GM19455 (cell line): ENCODE measurements around the gene PATZ1.
"Not testable (repeated sequence)": the region's sequence is repeated elsewhere in the genome, so short reads cannot be mapped to it uniquely, and the experiment has no call there.

Experiments used
- ATAC-seq: cut with Tn5 transposase; IDR thresholded peaks from one replicate; pipeline ENCODE4 v1.9.1; 2021; ENCODE audit not compliant: unreplicated experiment

Gene PATZ1

GRCh38 chr22:31346255-31346732, at the start of gene PATZ1:
PATZ1 (minus strand) TSS chr22:31346346; CDS start chr22:31345602, 744 bp downstream.
- no peak for ATAC-seq

DNA sequence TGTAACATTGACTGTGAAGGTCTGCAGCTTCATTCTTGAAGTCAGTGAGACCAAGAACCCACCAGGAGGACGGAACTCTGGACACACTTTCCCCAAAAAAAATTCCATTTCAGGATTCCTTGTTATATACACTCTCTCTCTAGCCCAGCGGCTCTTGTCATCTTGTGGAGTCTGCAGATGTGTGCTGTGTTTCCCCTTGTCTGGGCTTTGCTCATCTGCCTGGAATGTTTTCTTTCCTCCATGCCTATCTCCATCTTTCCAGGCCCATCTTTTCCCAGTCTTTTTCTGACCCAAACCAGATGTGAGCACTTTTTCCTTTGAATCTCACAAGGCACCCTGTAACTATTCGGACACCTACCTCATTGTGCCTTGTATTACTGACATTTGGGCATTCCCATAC, 48.2 kb upstream of the PATZ1 start:
- no peak for ATAC-seq

GRCh38 chr22:31393893-31394292, 47.7 kb upstream of the PATZ1 start:
- no peak for ATAC-seq

DNA sequence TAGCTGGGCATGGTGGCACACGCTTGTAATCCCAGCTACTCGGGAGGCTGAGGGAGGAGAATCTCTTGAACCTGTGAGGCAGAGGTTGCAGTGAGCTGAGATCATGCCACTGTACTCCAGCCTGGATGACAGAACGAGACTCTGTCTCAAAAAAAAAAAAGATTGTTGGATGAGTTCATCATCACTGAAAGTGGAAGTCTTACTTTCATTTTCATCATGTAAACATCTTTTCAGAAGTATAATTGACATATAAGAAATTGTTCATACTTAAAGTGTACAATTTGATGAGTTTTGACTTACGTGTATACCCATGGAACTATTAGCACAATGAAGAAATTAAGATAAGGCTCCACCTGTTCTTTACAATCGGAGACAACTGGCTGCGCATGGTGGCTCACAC, 32.5 kb upstream of the PATZ1 start:
- ATAC-seq = not testable (repeated sequence)

DNA sequence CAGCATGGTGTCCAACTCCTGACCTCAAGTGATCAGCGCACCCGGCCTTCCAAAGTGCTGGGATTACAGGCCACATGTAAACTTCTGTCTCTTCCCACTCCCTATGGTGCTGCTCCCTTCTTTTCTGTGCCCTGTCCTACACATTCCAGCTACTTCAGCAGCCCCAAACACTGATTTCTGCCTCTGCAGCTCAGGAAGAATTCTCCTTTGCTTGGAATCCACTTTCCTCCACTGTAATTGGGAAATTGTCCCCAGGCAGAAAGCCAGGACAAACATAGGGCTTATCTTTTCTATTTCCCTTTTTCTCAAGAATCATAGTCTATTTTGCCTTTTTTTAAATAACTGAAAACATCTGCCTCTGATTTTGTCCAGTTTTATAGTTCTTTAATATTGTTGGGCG, 32.0 kb upstream of the PATZ1 start:
- ATAC-seq = no peak

DNA sequence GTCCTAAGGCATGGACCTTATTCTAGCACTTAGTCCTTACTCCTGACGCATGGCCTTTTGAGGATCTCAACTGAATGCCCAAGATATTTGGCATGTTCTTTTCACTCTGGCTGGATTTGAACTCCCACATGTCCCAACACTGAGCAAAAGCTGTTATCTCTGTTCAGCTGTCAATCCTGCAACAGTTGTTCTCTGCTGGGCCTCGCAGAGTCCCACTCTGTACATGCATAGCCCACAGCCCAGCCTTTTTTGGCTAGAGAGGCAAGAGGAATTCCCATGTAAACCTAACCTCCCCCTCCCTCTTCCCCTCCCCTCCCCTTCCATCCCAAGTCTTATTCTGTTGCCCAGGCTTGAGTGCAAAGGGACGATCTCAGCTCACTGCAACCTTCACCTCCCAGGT, 31.5 kb upstream of the PATZ1 start:
- no peak for ATAC-seq

- no peak for ATAC-seq
These were observed 21.3 kb upstream of the PATZ1 start for GRCh38 chr22:31367426-31367825.

GRCh38 chr22:31363885-31364465, 17.8 kb upstream of the PATZ1 start:
- no peak for ATAC-seq

- no peak for ATAC-seq
These were observed 15.6 kb upstream of the PATZ1 start for GRCh38 chr22:31361743-31362142.

DNA sequence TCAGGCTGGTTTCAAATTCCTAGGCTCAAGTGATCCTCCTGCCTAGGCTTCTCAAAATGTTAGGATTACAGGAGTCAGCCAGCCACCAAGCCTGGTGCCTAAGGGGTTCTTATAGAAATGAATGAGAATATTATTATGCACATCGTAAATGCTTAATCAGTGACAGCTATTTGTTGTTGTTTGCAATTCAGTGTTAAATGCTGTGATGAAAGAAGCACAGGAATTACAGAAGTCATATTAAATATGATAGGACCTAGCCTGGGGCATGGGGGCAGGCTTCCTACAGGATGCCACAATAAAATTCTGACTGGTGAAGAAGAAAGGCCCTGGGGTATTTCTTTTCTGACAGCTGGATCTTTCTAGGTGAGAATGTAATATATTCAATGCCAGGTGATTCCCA, 13.9 kb upstream of the PATZ1 start:
- ATAC-seq = no peak

GRCh38 chr22:31354515-31354914, 8.4 kb upstream of the PATZ1 start:
- ATAC-seq = no peak

GRCh38 chr22:31350410-31350863, 4.3 kb upstream of the PATZ1 start:
- no peak for ATAC-seq

GRCh38 chr22:31349960-31350359, 3.8 kb upstream of the PATZ1 start:
- ATAC-seq = no peak

DNA sequence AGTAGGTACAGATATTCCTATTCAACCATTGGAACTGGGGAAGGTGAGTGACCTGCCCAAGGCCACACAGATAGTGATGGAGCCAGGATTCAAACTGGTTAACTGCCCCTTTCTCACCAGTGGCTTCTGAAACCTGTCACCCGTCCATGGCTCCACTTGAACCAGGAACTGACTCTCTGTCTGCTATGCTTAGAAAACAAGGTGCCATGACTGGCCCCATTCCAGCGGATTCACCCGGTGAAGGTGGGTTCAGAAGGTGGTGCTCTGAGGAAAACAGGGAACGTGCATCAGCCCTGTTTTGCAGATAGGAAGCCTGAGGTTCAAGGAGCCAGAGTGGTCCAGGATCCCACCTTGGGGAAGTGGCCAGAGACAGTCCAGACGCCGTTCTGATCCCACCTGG, 2.6 kb upstream of the PATZ1 start:
- ATAC-seq = no peak

DNA sequence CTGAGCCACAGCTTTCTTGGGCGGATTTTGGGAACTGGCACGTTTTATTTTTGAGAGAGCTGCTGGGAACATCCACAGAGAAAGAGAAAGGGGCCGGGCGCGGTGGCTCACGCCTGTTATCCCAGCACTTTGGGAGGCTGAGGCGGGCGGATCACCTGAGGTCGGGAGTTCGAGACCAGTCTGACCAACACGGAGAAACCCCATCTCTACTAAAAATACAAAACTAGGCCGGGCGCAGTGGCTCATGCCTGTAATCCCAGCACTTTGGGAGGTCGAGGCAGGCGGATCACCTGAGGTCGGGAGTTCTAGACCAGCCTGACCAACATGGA, 1.8 kb upstream of the PATZ1 start:
- not testable (repeated sequence) for ATAC-seq

GRCh38 chr22:31347251-31348008, 1.3 kb upstream of the PATZ1 start:
- no peak for ATAC-seq

GRCh38 chr22:31346733-31347250, 646 bp upstream of the PATZ1 start:
- ATAC-seq = no peak

DNA sequence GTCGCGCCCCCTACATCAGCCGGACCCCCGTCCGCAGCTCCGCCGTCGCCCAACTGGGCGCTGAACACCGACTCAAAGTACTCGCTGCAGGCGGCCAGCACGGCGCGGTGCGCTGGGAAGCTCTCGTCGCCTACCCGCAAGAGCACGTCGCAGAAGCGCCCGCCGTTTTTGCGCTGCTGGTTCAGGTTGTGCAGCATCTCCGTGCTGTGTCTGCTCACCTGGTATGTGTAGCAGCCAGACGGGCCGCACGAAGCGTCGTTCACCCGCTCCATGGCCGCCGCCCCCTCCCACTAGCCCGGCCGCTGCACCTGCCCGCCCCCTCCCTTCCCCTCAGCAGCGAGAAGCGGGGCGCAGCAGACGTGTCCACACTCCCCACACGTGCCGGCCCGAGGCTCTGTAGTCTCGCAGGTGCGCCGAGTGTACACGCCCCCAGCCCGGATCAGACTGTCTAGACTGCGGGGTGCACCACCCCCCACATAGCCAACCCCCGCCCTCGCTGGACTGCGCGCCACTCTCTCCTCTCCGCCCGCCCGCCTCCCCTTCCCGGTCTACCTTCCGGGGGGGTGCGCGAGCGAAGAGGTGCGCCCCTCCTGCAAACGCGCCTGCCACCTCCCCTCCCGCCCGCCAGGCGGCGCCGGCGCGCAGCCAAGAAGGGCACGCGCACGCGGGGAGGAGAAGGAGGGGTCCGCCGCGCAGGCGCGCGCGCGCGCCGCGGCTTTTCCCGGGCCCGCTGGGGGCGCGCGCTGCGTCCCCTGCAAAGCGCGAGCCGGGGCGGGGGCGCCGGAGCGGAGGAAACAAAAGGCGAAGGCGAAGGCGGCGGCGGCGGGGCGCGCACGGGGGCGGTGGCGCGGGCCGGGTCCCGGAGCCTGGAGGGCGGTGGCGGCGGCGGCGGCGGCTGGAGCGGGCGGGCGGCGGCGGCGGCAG, 553 bp downstream of the PATZ1 start:
- no peak for ATAC-seq

DNA sequence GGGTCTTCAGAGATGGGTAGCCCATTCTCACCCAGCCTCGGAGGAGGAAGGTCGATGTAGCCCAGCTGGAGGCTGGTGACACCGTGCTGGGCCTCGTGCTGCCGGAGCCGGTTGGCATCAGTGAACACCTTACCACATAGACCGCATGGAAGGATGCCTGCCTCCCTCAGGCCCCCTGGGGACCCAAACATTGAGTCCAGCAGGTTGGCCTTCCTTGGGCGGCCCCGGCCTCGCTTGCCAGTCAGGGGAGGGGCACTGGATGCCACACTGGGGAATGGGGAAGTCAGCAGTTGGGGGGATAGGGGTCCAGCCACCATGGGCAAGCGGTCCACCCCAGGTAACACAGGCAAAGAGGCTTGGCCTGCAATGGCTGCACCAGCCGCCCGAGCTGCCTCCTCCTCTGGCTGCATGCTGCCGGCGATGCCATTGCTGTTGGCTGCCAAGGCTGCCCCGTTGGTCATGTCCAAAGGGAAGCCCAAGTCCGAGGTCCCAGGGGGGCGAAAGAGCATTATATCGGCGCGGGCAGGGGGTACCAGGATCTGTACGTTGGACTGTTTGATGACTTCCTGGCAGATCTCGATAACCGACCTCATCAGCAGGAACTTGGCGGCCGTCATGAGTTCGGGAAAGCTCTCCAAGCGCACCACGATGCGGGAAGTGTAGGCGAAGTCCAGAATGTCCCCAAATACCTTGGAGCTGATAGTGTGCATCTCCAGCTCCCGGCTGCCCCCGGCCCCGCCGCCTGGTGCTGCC, 1.4 kb downstream of the PATZ1 start:
- ATAC-seq = no peak

GRCh38 chr22:31344256-31344577, 1.9 kb downstream of the PATZ1 start:
- ATAC-seq = no peak
